GM18861 (cell line): ENCODE measurements around the gene USF3.
A peak's percentile ranks its signal among the peaks of the same experiment; 100 is the strongest.
"Not testable (repeated sequence)": the region's sequence is repeated elsewhere in the genome, so short reads cannot be mapped to it uniquely, and the experiment has no call there.

Experiments
- ATAC-seq: cut with Tn5 transposase; IDR thresholded peaks from one replicate; pipeline ENCODE4 v1.9.1; 2021; ENCODE audit not compliant: unreplicated experiment

The USF3 gene

GRCh38 chr3:113659101-113659541 is 37.3 kb downstream of the USF3 start:
- ATAC-seq = no peak

DNA sequence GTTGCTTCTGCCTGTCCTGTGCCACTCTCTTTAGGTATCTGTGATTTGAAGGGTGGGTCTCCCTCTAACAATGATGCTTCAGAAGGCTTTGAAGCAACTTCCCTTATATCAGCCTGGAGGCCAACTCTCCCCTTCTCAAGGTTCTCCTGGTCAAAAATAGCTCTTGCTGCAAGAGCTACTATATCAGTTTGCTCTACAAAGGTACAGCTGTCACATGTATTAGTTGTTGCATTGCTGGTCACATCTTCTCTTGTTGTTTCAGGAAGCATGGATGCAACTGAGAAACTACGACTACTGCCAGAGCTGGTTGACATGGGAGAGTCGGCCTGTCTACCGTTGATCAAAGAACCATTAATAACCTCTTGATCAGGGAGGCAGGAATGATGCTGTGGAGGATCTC is 38.3 kb downstream of the USF3 start:
- no peak for ATAC-seq

DNA sequence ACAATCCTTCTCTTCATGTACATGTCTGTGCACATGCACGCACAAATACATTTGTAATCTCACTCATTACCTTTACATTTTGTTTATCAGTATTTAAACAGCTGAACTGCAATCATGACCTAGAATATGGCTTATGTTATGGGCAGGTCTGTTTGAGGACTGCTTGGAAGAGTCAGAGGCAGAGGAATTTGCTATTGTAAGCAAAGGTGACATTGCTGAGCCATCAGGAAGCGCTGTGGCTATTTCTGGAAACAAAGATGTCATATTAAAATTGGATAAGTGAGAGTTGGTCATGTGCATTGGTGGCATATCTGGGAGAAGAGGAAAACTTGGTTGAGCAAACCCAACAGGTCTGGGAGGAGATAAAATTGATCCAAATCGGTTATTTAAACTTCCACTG is 41.6 kb downstream of the USF3 start:
- no peak for ATAC-seq

DNA sequence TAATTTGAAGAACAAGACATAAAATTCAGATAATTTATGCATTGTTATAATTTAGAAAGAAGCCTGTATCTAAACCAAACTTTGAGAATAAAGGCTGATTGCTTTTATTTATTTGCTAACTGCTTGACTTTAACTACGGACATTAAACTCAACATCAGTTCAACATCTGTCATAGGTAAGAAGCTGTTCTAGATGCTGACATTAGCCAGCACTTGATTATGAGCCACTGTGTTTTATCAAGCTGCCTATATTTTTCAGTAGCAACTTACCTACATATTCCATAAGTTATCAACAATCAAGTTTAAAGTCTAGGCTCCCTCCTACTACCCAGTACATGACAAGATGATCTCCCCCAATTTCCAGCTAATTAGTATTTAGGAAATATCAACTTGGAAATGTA is 42.1 kb downstream of the USF3 start:
- ATAC-seq = no peak

DNA sequence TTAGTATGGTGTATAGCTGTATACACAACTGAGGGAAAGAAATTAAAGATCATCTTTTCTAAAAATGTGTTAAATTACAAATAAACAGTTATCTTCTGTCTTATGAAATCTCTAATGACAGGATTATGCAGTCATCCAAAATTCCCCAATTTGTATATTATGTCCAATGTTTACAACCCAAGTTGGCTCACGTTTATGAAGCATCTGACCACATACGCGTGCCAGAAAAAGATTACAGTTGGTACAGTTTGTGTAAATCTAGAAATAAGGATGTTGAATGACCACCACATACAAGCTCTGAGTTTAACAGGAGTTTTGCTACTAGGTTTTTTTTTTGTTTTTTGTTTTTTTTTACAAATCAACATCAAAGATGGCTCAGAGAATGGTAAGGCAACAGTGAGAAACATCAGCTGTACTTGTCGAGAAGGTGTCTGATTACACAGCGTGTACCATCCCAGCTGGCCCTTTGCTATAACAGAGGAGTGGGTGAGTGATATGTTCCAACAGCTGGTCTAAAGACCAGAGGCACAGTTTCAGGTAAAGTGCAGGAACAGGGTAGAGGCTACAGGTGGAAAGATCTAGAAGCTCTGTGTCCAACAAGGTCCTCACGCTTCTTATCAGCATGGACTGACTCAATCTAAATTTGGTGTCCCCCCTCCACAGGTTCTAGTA is 47.1 kb downstream of the USF3 start:
- no peak for ATAC-seq

GRCh38 chr3:113648524-113648923 is 47.9 kb downstream of the USF3 start:
- no peak for ATAC-seq

DNA sequence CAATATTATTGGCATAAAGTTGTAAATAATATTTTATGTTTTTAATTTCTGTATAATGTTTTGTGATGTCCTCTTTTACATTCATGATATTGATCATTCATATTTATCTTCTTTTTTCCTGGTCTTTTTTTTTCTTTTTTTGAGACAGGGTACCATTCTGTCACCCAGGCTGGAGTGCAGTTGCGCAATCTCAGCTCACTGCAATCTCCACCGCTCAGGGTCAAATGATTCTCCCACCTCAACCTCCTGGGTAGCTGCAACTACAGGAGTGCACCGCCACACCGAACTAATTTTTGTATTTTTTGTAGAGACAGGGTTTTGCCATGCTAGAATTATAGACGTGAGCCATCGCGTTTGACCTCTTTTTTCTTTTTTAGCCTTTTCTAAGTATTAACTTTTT is 52.9 kb downstream of the USF3 start:
- ATAC-seq = no peak

- ATAC-seq = no peak
Observed at GRCh38 chr3:113638910-113639309, 57.5 kb downstream of the USF3 start.

- no peak for ATAC-seq
Observed at GRCh38 chr3:113637756-113638155, 58.7 kb downstream of the USF3 start.

DNA sequence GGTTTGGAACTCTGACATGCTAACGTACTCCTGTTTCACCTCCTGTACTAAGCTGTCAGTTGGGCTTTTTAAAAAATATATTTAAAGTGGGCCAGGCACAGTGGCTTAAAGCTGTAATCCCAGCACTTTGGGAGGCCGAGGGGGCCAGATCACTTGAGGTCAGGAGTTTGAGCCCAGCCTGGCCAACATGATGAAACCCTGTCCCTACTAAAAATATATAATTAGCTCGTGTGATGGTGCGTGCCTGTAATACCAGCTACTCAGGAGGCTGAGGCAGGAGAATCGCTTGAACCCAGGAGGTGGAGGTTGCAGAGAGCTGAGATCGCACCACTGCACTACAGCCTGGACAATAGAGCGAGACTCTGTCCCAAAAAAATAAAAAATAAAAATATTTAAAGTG is 60.4 kb downstream of the USF3 start:
- not testable (repeated sequence) for ATAC-seq

DNA sequence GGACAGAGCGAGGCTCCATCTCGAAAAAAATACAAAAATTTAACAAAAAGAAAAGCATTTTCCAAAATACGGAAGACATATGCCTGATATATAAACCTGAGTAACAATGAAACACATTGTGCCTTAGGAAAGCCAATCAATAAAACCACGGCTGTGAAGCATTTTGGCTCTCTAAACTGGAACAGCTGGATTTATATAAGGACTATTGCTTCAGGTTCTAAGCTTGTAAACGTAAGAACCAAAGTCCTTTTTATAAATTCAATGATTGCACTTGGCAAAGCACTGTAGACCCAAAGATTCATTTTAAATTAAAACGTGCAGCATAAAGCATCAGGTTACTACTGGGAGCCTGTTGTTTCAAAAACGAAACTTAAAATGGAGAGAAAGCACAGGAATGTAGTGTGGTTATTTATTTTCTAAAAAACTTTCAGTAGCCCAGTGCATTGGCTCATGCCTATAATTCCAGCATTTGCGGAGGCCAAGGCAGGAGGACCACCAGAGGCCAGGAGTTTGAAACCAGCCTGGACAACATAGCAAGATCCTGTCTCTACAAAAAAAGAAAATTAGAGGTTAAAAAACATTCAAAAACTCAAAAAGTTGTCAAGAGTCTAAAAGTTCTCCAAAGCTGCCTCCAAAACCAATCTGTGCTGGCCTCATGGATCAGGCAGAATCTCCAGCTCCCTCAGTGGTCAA is 61.5 kb downstream of the USF3 start:
- no peak for ATAC-seq

- no peak for ATAC-seq
Observed at GRCh38 chr3:113631573-113631972, 64.9 kb downstream of the USF3 start.

DNA sequence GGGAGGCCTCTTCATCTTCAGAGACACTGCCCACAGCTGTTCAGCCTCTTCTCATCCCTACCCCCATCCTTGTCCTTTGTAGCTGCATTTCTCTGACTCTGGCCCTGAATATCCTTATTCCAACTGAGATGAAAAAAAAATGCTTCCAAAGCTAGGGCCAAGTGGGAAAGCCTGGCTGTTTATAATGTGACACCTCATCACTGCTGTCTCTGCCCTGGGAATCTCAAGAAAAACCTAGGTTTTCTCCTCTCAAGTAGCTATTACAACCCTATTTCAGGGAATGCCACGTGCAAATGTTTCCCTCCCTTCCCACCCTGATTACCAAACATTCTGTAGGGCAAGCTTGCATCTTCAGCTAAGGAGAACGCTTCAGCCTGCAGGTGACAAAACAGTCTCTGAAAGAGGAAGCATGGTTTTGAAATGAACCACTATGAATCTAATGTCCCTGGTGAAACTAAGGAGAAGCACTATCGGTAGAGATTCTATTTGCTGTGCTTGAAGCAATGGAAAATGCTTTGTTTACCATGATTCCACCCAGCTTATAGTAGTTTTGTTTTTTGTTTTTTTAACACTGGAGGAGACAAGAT is 65.4 kb downstream of the USF3 start:
- ATAC-seq = no peak

- no peak for ATAC-seq
Observed at GRCh38 chr3:113629584-113630421, 66.6 kb downstream of the USF3 start.

DNA sequence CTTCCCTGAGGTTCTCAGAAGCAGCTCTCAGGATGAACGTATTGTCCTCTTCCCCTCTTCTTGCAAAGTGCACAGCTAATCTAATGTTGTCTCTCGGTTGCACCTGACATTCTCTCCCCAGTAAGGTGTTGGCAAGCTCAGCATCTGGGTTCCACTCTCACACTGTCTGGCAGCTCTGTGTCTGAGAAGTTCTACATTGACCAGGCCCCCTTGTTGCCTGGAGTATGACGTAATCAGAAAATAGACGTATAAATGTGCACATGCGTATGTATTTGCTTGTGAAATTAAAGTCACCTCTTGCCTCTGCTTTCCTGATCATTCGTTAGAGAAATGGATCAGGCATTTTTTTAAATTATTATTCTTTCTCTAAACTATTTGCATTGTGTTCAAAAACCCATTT is 67.7 kb downstream of the USF3 start:
- no peak for ATAC-seq

DNA sequence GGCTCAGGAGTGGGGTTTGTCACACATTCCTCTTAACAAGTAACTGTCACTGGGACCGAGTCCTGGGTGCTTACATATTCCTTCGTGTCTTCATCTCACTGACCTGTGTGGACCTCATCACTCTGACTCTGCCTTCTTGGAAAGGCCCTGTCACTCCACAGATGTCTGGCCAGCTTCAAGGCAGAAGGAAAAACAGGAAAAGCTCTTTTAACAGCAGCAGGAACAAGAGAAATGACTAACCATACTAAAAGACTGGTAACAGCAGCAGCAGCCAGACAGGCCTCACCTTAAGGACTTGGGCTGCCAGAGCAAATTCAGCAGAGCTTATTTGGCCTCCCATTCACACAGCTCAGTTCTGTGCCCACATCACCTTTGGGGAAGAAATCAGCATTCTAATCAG is 68.1 kb downstream of the USF3 start:
- ATAC-seq = no peak

DNA sequence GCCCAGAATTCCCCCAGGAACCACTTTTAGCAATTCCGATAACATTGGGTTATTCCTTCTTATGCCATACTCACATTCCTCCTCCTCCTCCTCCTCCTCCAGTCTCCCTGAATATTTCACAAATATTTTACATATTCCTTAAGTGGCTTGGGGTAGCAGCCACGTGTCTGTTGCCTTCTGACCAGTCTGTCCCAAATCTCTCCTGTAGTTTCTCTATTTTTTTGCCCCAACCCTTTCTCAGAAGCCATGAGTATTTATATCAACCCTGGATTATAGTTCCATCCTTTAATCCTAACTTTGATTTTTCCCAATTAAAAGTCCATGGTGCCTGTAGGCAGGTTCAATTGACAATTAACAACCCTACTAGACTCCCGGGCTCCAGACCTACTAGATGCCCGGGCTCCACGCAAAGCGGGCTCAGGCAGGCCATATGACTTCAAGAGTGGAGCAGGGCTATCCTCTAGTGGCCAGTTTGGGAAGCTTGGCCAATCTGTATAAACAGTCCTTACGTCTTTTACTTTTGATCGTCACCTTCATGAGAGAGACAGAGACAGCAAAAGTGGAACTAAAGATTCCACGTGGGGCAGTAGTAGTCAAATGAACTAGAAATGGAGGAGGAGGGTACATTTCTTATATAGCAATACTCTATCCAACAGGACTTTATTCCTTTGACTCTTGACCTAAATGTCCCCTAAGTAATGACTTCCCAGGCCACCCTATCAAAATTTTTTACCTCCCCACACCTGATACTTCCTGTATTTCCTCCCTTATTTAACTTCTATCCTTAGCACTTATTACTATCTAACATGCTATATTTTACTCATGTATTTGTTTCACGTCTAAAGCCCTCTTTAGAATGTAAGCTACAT is 69.7 kb downstream of the USF3 start:
- peak; percentile 89 for ATAC-seq

DNA sequence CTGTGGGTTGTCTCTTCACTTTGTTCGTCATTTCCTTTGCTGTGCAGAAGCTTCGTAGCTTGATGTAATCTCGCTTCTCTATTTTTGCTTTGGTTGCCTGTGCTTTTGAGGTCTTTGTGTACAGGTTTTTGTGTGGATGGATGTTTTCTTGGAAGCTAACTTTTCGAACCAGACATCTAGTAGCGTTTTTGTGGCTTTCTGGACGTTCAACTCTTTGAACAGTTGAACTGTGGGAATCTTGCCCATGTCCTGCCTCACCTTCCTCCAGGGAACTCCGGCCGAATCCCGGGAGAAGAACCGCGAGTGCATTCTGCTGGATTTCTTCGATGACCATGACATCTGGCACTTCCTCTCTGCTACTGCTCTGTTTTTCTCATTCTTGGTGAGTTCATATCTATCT is 70.6 kb downstream of the USF3 start:
- ATAC-seq = no peak

GRCh38 chr3:113623811-113624210 is 72.6 kb downstream of the USF3 start:
- ATAC-seq = no peak

- no peak for ATAC-seq
Observed at GRCh38 chr3:113623324-113623723, 73.1 kb downstream of the USF3 start.

GRCh38 chr3:113620091-113620490 is 76.4 kb downstream of the USF3 start:
- no peak for ATAC-seq
